ENCODE data around the gene ASB18. TPM values are rescaled to one million over a fixed set of nuclear protein-coding genes. Genes with fewer than 3 reads are reported as not detected.

ASB18 gene
- total and polyA plus RNA-seq, 2 of the 13 experiments (the other 11 are each of a cell fraction or from before 2014, with no cell fraction given) = not detected

GRCh38 chr2:236291476-236291875 lies 27.3 kb upstream of the ASB18 start:
- H3K9ac ChIP-seq (ENCODE audit: insufficient read depth, low read depth, low read length) = no peak overlapping the region
- H3K36me3 ChIP-seq (replicated peaks in 1 of 2; ENCODE audit: control insufficient read depth in 1 of 2, insufficient read depth in 2 of 2, low read length in 2 of 2) = no peaks in the 10 kb centered on the region
- H3K4me3 ChIP-seq (replicated peaks in 1 of 3; ENCODE audit: insufficient read depth in 1 of 3, low read depth in 2 of 3, low read length in 3 of 3) = no peak overlapping the region
- no TSS peak for BruUV-seq (replicated peaks)
- intact Hi-C loops (cut with micrococcal nuclease; ENCODE audit: unreplicated experiment) (no loop called here), in situ Hi-C loops (cut with HindIII; ENCODE audit: extremely low pct_ligation_motif_present, low pct_unique_long_range_greater_than_20kb) (no loop called here)
- no peaks in the 10 kb centered on the region for H3K79me2 ChIP-seq (ENCODE audit: insufficient read depth, low read length)
- H4K20me1 ChIP-seq (ENCODE audit: insufficient read depth, low read length) = no peaks in the 10 kb centered on the region
- TF ChIP-seq ARNT2 (CRISPR knock-in tag; IDR thresholded peaks at IDR 0.05; ENCODE audit: low read depth) (no peak), CENPT (CRISPR knock-in tag; IDR thresholded peaks at IDR 0.05; ENCODE audit: low read depth) (no peak), HNRNPH1 (optimal IDR thresholded peaks at IDR 0.05; ENCODE audit: low read depth, low read length) (no peak), USF2 (IDR thresholded peaks at IDR 0.05; ENCODE audit: low read depth, low read length) (no peak), USF2 (CRISPR knock-in tag; IDR thresholded peaks at IDR 0.05; ENCODE audit: borderline replicate concordance) (no peak)
- DNase-seq (ENCODE audit: low spot score) (no peak), FAIRE-seq (no peak), ATAC-seq (no peak)
- H2AFZ ChIP-seq (ENCODE audit: low read length) = no peak overlapping the region
- no peak overlapping the region for H3K27ac ChIP-seq (ENCODE audit: extremely low read length, insufficient read depth, low read length)
- peaks cover 9 to 66% of the 10 kb centered on the region in 2 experiments; a peak in 4 of 5 replicates for H3K27me3 ChIP-seq (ENCODE audit: control insufficient read depth in 1 of 2, insufficient read depth in 2 of 2, low read length in 2 of 2)
- ChIA-PET POLR2A (no interaction called here), CTCF (ENCODE audit: low intra/inter-chr PET ratio, low total read pairs) (no interaction called here)
- H3K4me1 ChIP-seq (ENCODE audit: insufficient read depth, low read length) = no peaks in the 10 kb centered on the region
- H3K4me2 ChIP-seq (ENCODE audit: low read depth, low read length) = no peak overlapping the region
- no peaks in the 10 kb centered on the region for H3K9me3 ChIP-seq (ENCODE audit: low read length)

GRCh38 chr2:236290742-236291425 lies 26.7 kb upstream of the ASB18 start:
- H3K4me3 ChIP-seq (replicated peaks in 1 of 3; ENCODE audit: insufficient read depth in 1 of 3, low read depth in 2 of 3, low read length in 3 of 3) = no peak overlapping the region
- H3K4me2 ChIP-seq (ENCODE audit: low read depth, low read length) = no peak overlapping the region
- FAIRE-seq = no peak
- ATAC-seq = no peak
- ChIA-PET CTCF (ENCODE audit: low intra/inter-chr PET ratio, low total read pairs) (no interaction called here), POLR2A (no interaction called here)
- intact Hi-C loops (cut with micrococcal nuclease; ENCODE audit: unreplicated experiment) = no loop called here
- no peaks in the 10 kb centered on the region for H3K4me1 ChIP-seq (ENCODE audit: insufficient read depth, low read length)
- peaks cover 9 to 61% of the 10 kb centered on the region in 2 experiments; a peak in 4 of 5 replicates for H3K27me3 ChIP-seq (ENCODE audit: control insufficient read depth in 1 of 2, insufficient read depth in 2 of 2, low read length in 2 of 2)
- no peaks in the 10 kb centered on the region for H3K36me3 ChIP-seq (replicated peaks in 1 of 2; ENCODE audit: control insufficient read depth in 1 of 2, insufficient read depth in 2 of 2, low read length in 2 of 2)
- H2AFZ ChIP-seq (ENCODE audit: low read length) = no peak overlapping the region
- H3K9me3 ChIP-seq (ENCODE audit: low read length) = no peaks in the 10 kb centered on the region
- in situ Hi-C loops (cut with HindIII; ENCODE audit: extremely low pct_ligation_motif_present, low pct_unique_long_range_greater_than_20kb) = no loop called here
- no peaks in the 10 kb centered on the region for H3K79me2 ChIP-seq (ENCODE audit: insufficient read depth, low read length)
- WGBS (ENCODE audit: low lambda C conversion rate) = 2% methylated on average over 9 of the region's 9 CpGs
- no peak overlapping the region for H3K9ac ChIP-seq (ENCODE audit: insufficient read depth, low read depth, low read length)
- no TSS peak for BruUV-seq (replicated peaks)
- H4K20me1 ChIP-seq (ENCODE audit: insufficient read depth, low read length) = no peaks in the 10 kb centered on the region
- DNase-seq (ENCODE audit: low spot score) = no peak
- no peak overlapping the region for H3K27ac ChIP-seq (ENCODE audit: extremely low read length, insufficient read depth, low read length)
- TF ChIP-seq ZNF709 (CRISPR knock-in tag; IDR thresholded peaks at IDR 0.05) (no peak), TERF1 (CRISPR knock-in tag; IDR thresholded peaks at IDR 0.05) (no peak), ZIK1 (CRISPR knock-in tag; IDR thresholded peaks at IDR 0.05; ENCODE audit: borderline replicate concordance, low read depth) (no peak), TEAD2 (CRISPR knock-in tag; IDR thresholded peaks at IDR 0.05) (no peak), ZBTB37 (CRISPR knock-in tag; IDR thresholded peaks at IDR 0.05) (no peak), RARA (CRISPR knock-in tag; IDR thresholded peaks at IDR 0.05) (no peak)
